Keratinocyte (primary cell): Measurements from ENCODE around the gene CYP2A6. TPM values are rescaled to one million over a fixed set of nuclear protein-coding genes. Genes with fewer than 3 reads are reported as not detected.
"Not testable (repeated sequence)": the region's sequence is repeated elsewhere in the genome, so short reads cannot be mapped to it uniquely, and the experiment has no call there.

Source experiments
- DNase-seq: peaks from one replicate; pipeline ENCODE4 v3.0.0-alpha.2; 2011; ENCODE audit warnings: low read depth, missing footprints, low spot score
- FAIRE-seq: peaks from 2 replicates; lab custom pipeline; 2011; peaks lifted over from hg19 to GRCh38; lab: Jason Lieb, UNC
- H2AFZ ChIP-seq: 2 replicates; pipeline ENCODE4 v1.6.0; 2012; ENCODE audit warnings: low read length, control low read depth, inconsistent platforms; ENCODE audit not compliant: control insufficient read depth
- H3K27ac ChIP-seq: 2 replicates; pipeline ENCODE4 v1.5.1; 2011; ENCODE audit warnings: low read length; ENCODE audit not compliant: control insufficient read depth, insufficient read depth
- H3K27me3 ChIP-seq: 3 replicates; pipeline ENCODE4 v1.6.0; 2011; ENCODE audit warnings: low read length; ENCODE audit not compliant: control insufficient read depth, insufficient read depth; ENCODE audit errors: extremely low read depth
- H3K36me3 ChIP-seq, 2 experiments: 2 replicates in 1 of 2; 3 replicates in 1 of 2; pipeline ENCODE4 v1.5.1; 2011; ENCODE audit warnings: low read length in 2 of 2, mild to moderate bottlenecking in 1 of 2; ENCODE audit not compliant: control insufficient read depth in 2 of 2, insufficient read depth in 2 of 2; ENCODE audit errors: extremely low read depth in 1 of 2
- H3K4me1 ChIP-seq: 3 replicates; pipeline ENCODE4 v1.5.1; 2011; ENCODE audit warnings: low read length; ENCODE audit not compliant: control insufficient read depth, insufficient read depth; ENCODE audit errors: extremely low read depth
- H3K4me2 ChIP-seq: 3 replicates; pipeline ENCODE4 v1.6.0; 2011; ENCODE audit warnings: low read depth, low read length; ENCODE audit not compliant: control insufficient read depth, insufficient read depth; ENCODE audit errors: extremely low read depth
- H3K4me3 ChIP-seq, 3 experiments: fragments of 200-600 bp in 1 of 3; sonication (generic) in 1 of 3; 2 replicates in 2 of 3; 3 replicates in 1 of 3; pipeline ENCODE4 v1.5.1; 2011 to 2016; ENCODE audit warnings: low read length in 3 of 3, mild to moderate bottlenecking in 3 of 3, control low read depth in 2 of 3, inconsistent platforms in 1 of 3, low read depth in 1 of 3, mixed read lengths in 1 of 3, mixed run types in 1 of 3, moderate library complexity in 1 of 3; ENCODE audit not compliant: control insufficient read depth in 2 of 3, insufficient read depth in 2 of 3; ENCODE audit errors: extremely low read depth in 1 of 3
- H3K79me2 ChIP-seq: 2 replicates; pipeline ENCODE4 v1.6.0; 2012; ENCODE audit warnings: low read length; ENCODE audit not compliant: control insufficient read depth, insufficient read depth
- H3K9ac ChIP-seq: 3 replicates; pipeline ENCODE4 v1.6.0; 2011; ENCODE audit warnings: low read length; ENCODE audit not compliant: control insufficient read depth, insufficient read depth; ENCODE audit errors: extremely low read depth
- H3K9me1 ChIP-seq: 3 replicates; pipeline ENCODE4 v1.6.0; 2011; ENCODE audit warnings: low read length; ENCODE audit not compliant: control insufficient read depth, insufficient read depth; ENCODE audit errors: extremely low read depth
- H3K9me3 ChIP-seq: 2 replicates; pipeline ENCODE4 v1.5.1; 2012; ENCODE audit warnings: low read depth, low read length; ENCODE audit not compliant: control insufficient read depth
- H4K20me1 ChIP-seq: 3 replicates; pipeline ENCODE4 v1.6.0; 2011; ENCODE audit warnings: low read length; ENCODE audit not compliant: control insufficient read depth, insufficient read depth; ENCODE audit errors: extremely low read depth
- EZH2 ChIP-seq: IDR thresholded peaks from one replicate; pipeline ENCODE4 v1.6.1; 2012; ENCODE audit warnings: inconsistent platforms, mild to moderate bottlenecking, low read length, moderate library complexity
- dilution Hi-C: fragments of 300-500 bp; cut with MboI; formaldehyde crosslinking; loops from one replicate; pipeline ENCODE4 v1.7.0; 2020; ENCODE audit warnings: low sequenced_read_pairs; ENCODE audit not compliant: extremely low pct_ligation_motif_present
- polyA plus RNA-seq, 5 experiments: library from polyadenylated mRNA; depleted of rRNA in 3 of 5; stranded (reverse) in 3 of 5; stranded (forward) in 1 of 5; unstranded in 1 of 5; fragments of >200 nt; gene quantifications; 1 replicate in 1 of 5; 2 replicates in 3 of 5; 3 replicates in 1 of 5; pipeline versions ENCODE4 v1.2.1 to v1.2.3, GENCODE V29; 2011 to 2012; ENCODE audit warnings: missing spikeins in 2 of 5, low read depth in 1 of 5, low replicate concordance in 1 of 5

The CYP2A6 gene
- polyA plus RNA-seq, 1 donor (not counting 4 experiments of a cell fraction or from before 2014, with no cell fraction given), result not detected

DNA sequence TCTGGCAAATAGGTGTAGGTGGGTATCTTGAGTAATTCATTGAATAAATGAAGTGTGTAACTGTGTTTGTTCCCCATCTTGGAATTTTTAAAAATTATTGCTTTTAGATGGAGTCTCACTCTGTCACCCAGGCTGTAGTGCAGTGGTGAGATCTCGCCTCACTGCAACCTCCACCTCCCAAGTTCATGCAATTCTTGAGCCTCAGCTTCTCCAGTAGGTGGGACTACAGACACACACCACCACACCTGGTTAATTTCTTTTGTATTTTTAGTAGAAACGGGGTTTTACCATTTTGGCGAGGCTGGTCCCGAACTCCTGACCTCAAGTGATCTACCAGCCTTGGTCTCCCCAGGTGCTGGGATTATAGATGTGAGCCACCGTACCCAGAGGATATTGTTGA, 7.9 kb upstream of the CYP2A6 start:
- no peak overlapping the region for H3K9ac ChIP-seq
- no peaks in the 10 kb centered on the region for H3K9me3 ChIP-seq
- no peak overlapping the region for H3K4me3 ChIP-seq
- no peaks in the 10 kb centered on the region for H3K9me1 ChIP-seq
- no peaks in the 10 kb centered on the region for H3K79me2 ChIP-seq
- no peak for TF ChIP-seq EZH2
- dilution Hi-C loops, result no loop called here
- H4K20me1 ChIP-seq, result no peaks in the 10 kb centered on the region
- no peak overlapping the region for H2AFZ ChIP-seq
- H3K27me3 ChIP-seq, result no peaks in the 10 kb centered on the region
- H3K4me2 ChIP-seq, result no peak overlapping the region
- no peak overlapping the region for H3K27ac ChIP-seq
- H3K4me1 ChIP-seq, result no peaks in the 10 kb centered on the region
- DNase-seq (no peak), FAIRE-seq (no peak)
- no peaks in the 10 kb centered on the region for H3K36me3 ChIP-seq

- H3K4me2 ChIP-seq, H2AFZ ChIP-seq, H4K20me1 ChIP-seq, H3K9me3 ChIP-seq, H3K79me2 ChIP-seq, dilution Hi-C loops, DNase-seq, H3K4me1 ChIP-seq, H3K9me1 ChIP-seq, H3K36me3 ChIP-seq, FAIRE-seq, H3K9ac ChIP-seq, H3K4me3 ChIP-seq, H3K27ac ChIP-seq: not testable (repeated sequence)
- H3K27me3 ChIP-seq, result peaks cover 15% of the 10 kb centered on the region
Observed at GRCh38 chr19:40852467-40853152, 2.4 kb upstream of the CYP2A6 start.

GRCh38 chr19:40846722-40847121, 3.5 kb downstream of the CYP2A6 start:
- H3K4me3 ChIP-seq, H4K20me1 ChIP-seq, H3K9me3 ChIP-seq, H3K36me3 ChIP-seq, H3K4me1 ChIP-seq, H3K9ac ChIP-seq, H2AFZ ChIP-seq, DNase-seq, H3K79me2 ChIP-seq, H3K9me1 ChIP-seq, H3K27ac ChIP-seq, dilution Hi-C loops, FAIRE-seq, H3K4me2 ChIP-seq: not testable (repeated sequence)
- H3K27me3 ChIP-seq, result peaks cover 15% of the 10 kb centered on the region

- H3K9me3 ChIP-seq, H4K20me1 ChIP-seq, H3K27ac ChIP-seq, H3K4me1 ChIP-seq, H3K27me3 ChIP-seq, H3K36me3 ChIP-seq, H3K4me3 ChIP-seq, DNase-seq, dilution Hi-C loops, H3K9me1 ChIP-seq, H3K4me2 ChIP-seq, H3K9ac ChIP-seq, H3K79me2 ChIP-seq, FAIRE-seq: not testable (repeated sequence)
- peak overlapping the region; percentile 5 for H2AFZ ChIP-seq
Observed at GRCh38 chr19:40843653-40844052, 6.6 kb downstream of the CYP2A6 start.

DNA sequence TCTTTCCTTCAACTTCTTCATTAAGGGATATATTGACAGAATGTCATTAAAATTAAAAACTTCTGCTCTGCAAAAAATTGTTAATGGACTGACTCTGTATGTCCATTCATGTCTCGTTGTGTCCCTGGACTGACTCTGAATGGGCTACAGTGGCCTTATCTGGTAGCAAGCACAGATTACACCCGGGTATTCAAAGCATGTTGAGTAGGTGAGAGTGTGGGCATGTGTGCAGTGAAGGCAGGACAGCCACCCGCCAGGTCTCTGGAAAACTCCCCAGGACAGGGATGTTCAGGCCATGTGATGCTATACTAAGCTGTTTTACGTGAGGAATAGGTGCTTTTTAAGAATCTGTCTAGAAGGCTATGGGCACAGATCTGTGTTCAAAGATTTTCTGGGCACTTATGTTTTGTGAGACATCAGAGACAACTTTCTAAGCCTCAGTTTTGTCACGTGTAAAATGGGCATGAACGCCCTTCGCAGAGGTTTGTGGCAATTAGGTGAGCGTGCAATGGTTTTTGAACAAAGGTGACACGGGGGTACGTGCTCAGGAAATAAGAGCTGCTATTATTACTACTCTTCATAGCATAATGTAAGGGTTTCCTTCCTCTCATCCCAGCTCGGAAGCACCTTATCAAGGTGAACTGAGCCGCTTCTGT, 7.1 kb downstream of the CYP2A6 start:
- H3K4me3 ChIP-seq, H3K9me3 ChIP-seq, H3K79me2 ChIP-seq, DNase-seq, H3K4me1 ChIP-seq, FAIRE-seq, H3K27ac ChIP-seq, H3K9me1 ChIP-seq, dilution Hi-C loops, H3K9ac ChIP-seq, H3K36me3 ChIP-seq, H3K27me3 ChIP-seq, H4K20me1 ChIP-seq: not testable (repeated sequence)
- Histone ChIP-seq H2AFZ (peak overlapping the region; percentile 5), H3K4me2 (peak overlapping the region; percentile 45)
